IMR-90 (cell line): ENCODE results near the gene MATK. TPM values are rescaled to one million over a fixed set of nuclear protein-coding genes. Genes with fewer than 3 reads are reported as not detected.
A peak's percentile ranks its signal among the peaks of the same experiment; 100 is the strongest.

Experiments
- ATAC-seq: fragments of 200-7000 bp; cut with Tn5 transposase; 2 replicates; pipeline ENCODE4 v1.9.1; 2020; ENCODE audit warnings: low read depth, mild to moderate bottlenecking, moderate library complexity
- BruUV-seq: library from RNA; stranded (reverse); fragments of 400-500 nt; replicated peaks from 2 replicates; lab custom pipeline; 2021; lab: Mats Ljungman, UMichigan
- CTCF ChIA-PET: fragments of 300-600 bp; formaldehyde crosslinking; extraction: SDS; loops from one replicate; lab custom pipeline; 2021; ENCODE audit warnings: antibody characterized with exemption; lab: Yijun Ruan, JAX
- POLR2A ChIA-PET: fragments of 300-600 bp; sonication (Branson Sonifier 250); formaldehyde crosslinking; loops from one replicate; lab custom pipeline; 2022; ENCODE audit warnings: antibody characterized with exemption; ENCODE audit not compliant: unreplicated experiment; lab: Charles Lee
- DNase-seq: peaks from one replicate; pipeline ENCODE4 v3.0.0; 2013
- H2AFZ ChIP-seq: replicated peaks from 2 replicates; pipeline ENCODE3; 2013; ENCODE audit warnings: low read length, mild to moderate bottlenecking; ENCODE audit not compliant: poor library complexity
- H2AK5ac ChIP-seq: 2 replicates; pipeline ENCODE4 v1.6.1; 2013; ENCODE audit warnings: low read depth, low read length, inconsistent platforms
- H2AK9ac ChIP-seq: replicated peaks from 2 replicates; pipeline ENCODE3; 2013; ENCODE audit warnings: mild to moderate bottlenecking, low read depth, low read length, moderate library complexity; ENCODE audit not compliant: poor library complexity
- H2BK120ac ChIP-seq: 2 replicates; pipeline ENCODE4 v1.6.1; 2013; ENCODE audit warnings: low read depth, low read length, inconsistent platforms
- H2BK15ac ChIP-seq: 3 replicates; pipeline ENCODE4 v1.6.1; 2013; ENCODE audit warnings: low read depth, low read length, inconsistent platforms
- H2BK20ac ChIP-seq: 2 replicates; pipeline ENCODE4 v1.6.1; 2013; ENCODE audit warnings: low read depth, mild to moderate bottlenecking, inconsistent platforms, low read length, moderate library complexity
- H2BK5ac ChIP-seq: 2 replicates; pipeline ENCODE4 v1.6.1; 2013; ENCODE audit warnings: mild to moderate bottlenecking, low read depth, low read length, inconsistent platforms; ENCODE audit not compliant: poor library complexity, severe bottlenecking
- H3K14ac ChIP-seq: replicated peaks from 2 replicates; pipeline ENCODE4 v1.6.1; 2013; ENCODE audit warnings: low read depth, low read length, inconsistent platforms
- H3K18ac ChIP-seq: 2 replicates; pipeline ENCODE4 v1.6.1; 2013; ENCODE audit warnings: low read depth, low read length, control low read depth
- H3K23ac ChIP-seq: 2 replicates; pipeline ENCODE4 v1.6.1; 2013; ENCODE audit warnings: low read depth, low read length, inconsistent platforms
- H3K27ac ChIP-seq: 2 replicates; pipeline ENCODE4 v1.5.1; 2013; ENCODE audit warnings: mild to moderate bottlenecking, control low read depth, low read length; ENCODE audit not compliant: insufficient read depth
- H3K27me3 ChIP-seq: 2 replicates; pipeline ENCODE4 v1.6.1; 2013; ENCODE audit warnings: low read length; ENCODE audit not compliant: control insufficient read depth, insufficient read depth
- H3K36me3 ChIP-seq: 2 replicates; pipeline ENCODE4 v1.6.1; 2013; ENCODE audit warnings: low read length, mixed read lengths; ENCODE audit not compliant: control insufficient read depth, insufficient read depth
- H3K4ac ChIP-seq: 2 replicates; pipeline ENCODE4 v1.6.1; 2013; ENCODE audit warnings: low read depth, low read length, inconsistent platforms
- H3K4me1 ChIP-seq: 2 replicates; pipeline ENCODE4 v1.6.1; 2013; ENCODE audit warnings: low read length, mixed read lengths; ENCODE audit not compliant: control insufficient read depth, insufficient read depth
- H3K4me2 ChIP-seq: 2 replicates; pipeline ENCODE4 v1.6.1; 2013; ENCODE audit warnings: low read depth, mild to moderate bottlenecking, control low read depth, low read length, moderate library complexity
- H3K4me3 ChIP-seq: 2 replicates; pipeline ENCODE4 v1.5.1; 2013; ENCODE audit warnings: low read depth, mild to moderate bottlenecking, control low read depth, low read length, moderate library complexity; ENCODE audit not compliant: insufficient read depth
- H3K56ac ChIP-seq: 2 replicates; pipeline ENCODE4 v1.6.1; 2013; ENCODE audit warnings: low read length, inconsistent platforms; ENCODE audit not compliant: insufficient read depth; ENCODE audit errors: extremely low read depth
- H3K79me1 ChIP-seq, 2 experiments: 2 replicates each; pipeline ENCODE4 v1.6.1; 2013; ENCODE audit warnings: low read length in 2 of 2, inconsistent platforms in 1 of 2, low read depth in 1 of 2
- H3K9ac ChIP-seq: 2 replicates; pipeline ENCODE4 v1.6.1; 2013; ENCODE audit warnings: low read depth, low read length, control low read depth
- H3K9me1 ChIP-seq: 2 replicates; pipeline ENCODE4 v1.6.1; 2013; ENCODE audit warnings: low read length, inconsistent platforms; ENCODE audit not compliant: insufficient read depth
- H3K9me3 ChIP-seq: 2 replicates; pipeline ENCODE4 v1.6.1; 2013; ENCODE audit warnings: low read length; ENCODE audit not compliant: control insufficient read depth, insufficient read depth
- H4K20me1 ChIP-seq: 2 replicates; pipeline ENCODE4 v1.6.1; 2013; ENCODE audit warnings: low read length, inconsistent platforms; ENCODE audit not compliant: insufficient read depth
- H4K5ac ChIP-seq: 2 replicates; pipeline ENCODE4 v1.6.1; 2013; ENCODE audit warnings: mild to moderate bottlenecking, low read depth, low read length, control low read depth
- H4K8ac ChIP-seq, 2 experiments: 2 replicates each; pipeline ENCODE4 v1.6.1; 2013; ENCODE audit warnings: low read depth in 2 of 2, low read length in 2 of 2, control low read depth in 1 of 2, inconsistent platforms in 1 of 2
- H4K91ac ChIP-seq: 2 replicates; pipeline ENCODE4 v1.6.1; 2013; ENCODE audit warnings: low read depth, low read length, inconsistent platforms; ENCODE audit not compliant: insufficient read depth
- CEBPB ChIP-seq: IDR thresholded peaks from 2 replicates; pipeline ENCODE4 v1.6.1; 2012; ENCODE audit warnings: low read depth, low read length, improper control_type of control experiment
- CTCF ChIP-seq: conservative IDR thresholded peaks from 2 replicates; pipeline ENCODE4 v1.5.1; 2012; ENCODE audit warnings: mild to moderate bottlenecking, low read depth, low read length, improper control_type of control experiment
- ELK1 ChIP-seq: fragments of 150-350 bp; IDR thresholded peaks from 2 replicates; pipeline ENCODE4 v1.6.1; 2016; ENCODE audit warnings: low read depth, mild to moderate bottlenecking, low read length, moderate library complexity, borderline replicate concordance
- FOS ChIP-seq: fragments of 150-350 bp; IDR thresholded peaks from 2 replicates; pipeline ENCODE4 v1.6.1; 2016; ENCODE audit warnings: low read depth, low read length
- MAFK ChIP-seq: IDR thresholded peaks from 2 replicates; pipeline ENCODE4 v1.6.1; 2012; ENCODE audit warnings: low read depth, low read length, improper control_type of control experiment
- MAZ ChIP-seq: IDR thresholded peaks from 2 replicates; pipeline ENCODE4 v1.6.1; 2012; ENCODE audit warnings: low read depth, mild to moderate bottlenecking, low read length, improper control_type of control experiment, moderate library complexity, borderline replicate concordance
- MXI1 ChIP-seq: IDR thresholded peaks from 2 replicates; pipeline ENCODE4 v1.6.1; 2012; ENCODE audit warnings: low read depth, mild to moderate bottlenecking, low read length, moderate library complexity, borderline replicate concordance
- NFE2L2 ChIP-seq: fragments of 150-350 bp; IDR thresholded peaks from 2 replicates; pipeline ENCODE4 v1.6.1; 2016; ENCODE audit warnings: low read depth, mild to moderate bottlenecking, low read length
- POLR2A ChIP-seq: IDR thresholded peaks from 2 replicates; pipeline ENCODE4 v1.6.1; 2012; ENCODE audit warnings: mild to moderate bottlenecking, low read depth, low read length
- RAD21 ChIP-seq: IDR thresholded peaks from 2 replicates; pipeline ENCODE4 v1.6.1; 2012; ENCODE audit warnings: low read length, improper control_type of control experiment
- RCOR1 ChIP-seq: IDR thresholded peaks from 2 replicates; pipeline ENCODE4 v1.6.1; 2012; ENCODE audit warnings: mild to moderate bottlenecking, low read length, improper control_type of control experiment; ENCODE audit not compliant: insufficient replicate concordance
- RFX5 ChIP-seq: IDR thresholded peaks from 2 replicates; pipeline ENCODE4 v1.8.0; 2012; ENCODE audit warnings: low read depth, mild to moderate bottlenecking, low read length, moderate library complexity
- SMC3 ChIP-seq: fragments of 150-350 bp; IDR thresholded peaks from 2 replicates; pipeline ENCODE4 v1.6.1; 2016; ENCODE audit warnings: low read depth, mild to moderate bottlenecking, antibody characterized with exemption, low read length, moderate library complexity
- USF2 ChIP-seq: fragments of 150-350 bp; IDR thresholded peaks from 2 replicates; pipeline ENCODE4 v1.6.1; 2017; ENCODE audit warnings: mild to moderate bottlenecking, antibody characterized with exemption, low read length, low read depth
- WGBS, 2 experiments: methylation state at CpG; one replicate each; pipeline versions ENCODE4 v1.1.5 to v1.1.7; 2013; ENCODE audit warnings: missing lambda C conversion rate in 2 of 2; ENCODE audit not compliant: insufficient read length in 1 of 2; ENCODE audit errors: extremely low coverage in 2 of 2; 5-methylcytosine and 5-hydroxymethylcytosine counted together
- dilution Hi-C: fragments of 300-500 bp; cut with HindIII; formaldehyde crosslinking; loops from one replicate; pipeline ENCODE4 v1.14.3; 2018; ENCODE audit warnings: low sequenced_read_pairs; ENCODE audit not compliant: unreplicated experiment
- in situ Hi-C: fragments of 300-500 bp; cut with MboI; formaldehyde crosslinking; loops from 3 replicates; pipeline ENCODE4 v1.14.3; 2019; ENCODE audit warnings: low sequenced_read_pairs, inconsistent platforms, mixed read lengths
- intact Hi-C: fragments of 100-400 bp; cut with micrococcal nuclease; formaldehyde crosslinking; loops from 2 replicates; pipeline ENCODE4 v1.10.0; 2022
- polyA plus RNA-seq, 3 experiments: library from polyadenylated mRNA; depleted of rRNA; stranded (reverse); fragments of >200 nt; gene quantifications; 2 replicates each; pipeline ENCODE4 v1.2.3, GENCODE V29; 2012; ENCODE audit warnings: low replicate concordance in 1 of 3
- total RNA-seq: library from RNA; depleted of rRNA; stranded (reverse); fragments of >200 nt; gene quantifications from 2 replicates; pipeline ENCODE4 v1.2.3, GENCODE V29; 2012

The MATK gene
- total and polyA plus RNA-seq, 2 of the 4 experiments (the other 2 are of a cell fraction), result not detected

- no peak overlapping the region for H4K8ac ChIP-seq
- H3K56ac ChIP-seq, result no peak overlapping the region
- no peak overlapping the region; the same call in 1 of the 2 replicates for H3K4me2 ChIP-seq
- DNase-seq (no peak), ATAC-seq (no peak)
- H3K36me3 ChIP-seq, result no peaks in the 10 kb centered on the region
- H2AK9ac ChIP-seq, result no peak overlapping the region
- intact Hi-C loops (no loop called here), in situ Hi-C loops (no loop called here), dilution Hi-C loops (no loop called here)
- H2BK15ac ChIP-seq, result no peak overlapping the region
- H4K5ac ChIP-seq, result no peak overlapping the region
- H4K91ac ChIP-seq, result no peak overlapping the region
- peak overlapping the region; percentile 11 for H2AFZ ChIP-seq
- H3K4me3 ChIP-seq, result no peak overlapping the region
- no peak overlapping the region for H3K4ac ChIP-seq
- no peak overlapping the region for H2AK5ac ChIP-seq
- no peaks in the 10 kb centered on the region for H3K9me3 ChIP-seq
- H3K27ac ChIP-seq, result no peak overlapping the region
- WGBS, 2 experiments, result 37% methylated on average over 10 of the region's 31 CpGs; no CpG with 5 or more reads in 1 of the 2 experiments
- no peak overlapping the region for H3K18ac ChIP-seq
- H3K79me1 ChIP-seq, result no peaks in the 10 kb centered on the region
- no peak overlapping the region for H2BK20ac ChIP-seq
- POLR2A ChIA-PET, result no interaction called here
- H3K9me1 ChIP-seq, result 0 out of 2 replicates have a peak, but pooled peaks cover 2% of the 10 kb centered on the region
- H3K14ac ChIP-seq, result no peak overlapping the region
- no TSS peak for BruUV-seq
- H2BK120ac ChIP-seq, result no peak overlapping the region
- no peaks in the 10 kb centered on the region for H4K20me1 ChIP-seq
- H3K23ac ChIP-seq, result no peak overlapping the region
- no peak overlapping the region for H3K9ac ChIP-seq
- no peaks in the 10 kb centered on the region for H3K4me1 ChIP-seq
- no peak overlapping the region for H2BK5ac ChIP-seq
- TF ChIP-seq SMC3 (no peak), FOS (no peak), ELK1 (no peak), MAFK (no peak), CTCF (no peak), NFE2L2 (no peak), POLR2A (no peak), CEBPB (no peak), RAD21 (no peak), USF2 (no peak), RCOR1 (no peak), MAZ (no peak), RFX5 (no peak), MXI1 (no peak)
- CTCF ChIA-PET, result no interaction called here
- peaks cover 9% of the 10 kb centered on the region for H3K27me3 ChIP-seq
Measured at GRCh38 chr19:3818918-3819317, 32.7 kb upstream of the MATK start.
